Measurements from ENCODE around the gene PTPRK.

The PTPRK gene

GRCh38 chr6:128379577-128379976 lies 140.8 kb downstream of the PTPRK start:
- no peak for DNase-seq

- DNase-seq: no peak
Observed at GRCh38 chr6:128376952-128377503, 143.4 kb downstream of the PTPRK start.

- no peak for DNase-seq
Observed at GRCh38 chr6:128371136-128371535, 149.3 kb downstream of the PTPRK start.

GRCh38 chr6:128370072-128370471 lies 150.3 kb downstream of the PTPRK start:
- no peak for DNase-seq

GRCh38 chr6:128368213-128368944 lies 152.0 kb downstream of the PTPRK start:
- DNase-seq: no peak

- no peak for DNase-seq
Observed at GRCh38 chr6:128367437-128367836, 153.0 kb downstream of the PTPRK start.

GRCh38 chr6:128365520-128366160 lies 154.8 kb downstream of the PTPRK start:
- no peak for DNase-seq

GRCh38 chr6:128364766-128365519 lies 155.5 kb downstream of the PTPRK start:
- no peak for DNase-seq

- DNase-seq: no peak
Observed at GRCh38 chr6:128363020-128363813, 157.2 kb downstream of the PTPRK start.

- DNase-seq: no peak
Observed at GRCh38 chr6:128361378-128361777, 159.0 kb downstream of the PTPRK start.

- DNase-seq: no peak
Observed at GRCh38 chr6:128358244-128358776, 162.1 kb downstream of the PTPRK start.

GRCh38 chr6:128357392-128358130 lies 162.8 kb downstream of the PTPRK start:
- DNase-seq: no peak

GRCh38 chr6:128352366-128352765 lies 168.0 kb downstream of the PTPRK start:
- no peak for DNase-seq

GRCh38 chr6:128351255-128351514 lies 169.2 kb downstream of the PTPRK start:
- no peak for DNase-seq

GRCh38 chr6:128350416-128351254 lies 169.8 kb downstream of the PTPRK start:
- no peak for DNase-seq

GRCh38 chr6:128347123-128347522 lies 173.3 kb downstream of the PTPRK start:
- no peak for DNase-seq

GRCh38 chr6:128346569-128346968 lies 173.8 kb downstream of the PTPRK start:
- no peak for DNase-seq

- no peak for DNase-seq
Observed at GRCh38 chr6:128345278-128345677, 175.1 kb downstream of the PTPRK start.

- DNase-seq: no peak
Observed at GRCh38 chr6:128343706-128344105, 176.7 kb downstream of the PTPRK start.

GRCh38 chr6:128339635-128340450 lies 180.6 kb downstream of the PTPRK start:
- DNase-seq: no peak

Data from activated CD8-positive, alpha-beta memory T cell treated with anti-CD3 and anti-CD28 coated beads, Interleukin-2, amount 50 U/mL, for 4 hours (primary cell).